KMS-11 (cell line): Measurements from ENCODE around the gene ITPR2.

Experiments used
- H2AFZ ChIP-seq: fragments of 200-600 bp; sonication (generic); 2 replicates; pipeline ENCODE4 v1.6.1; 2016; ENCODE audit warnings: antibody characterized with exemption, mixed run types, low read depth
- H3K27ac ChIP-seq: fragments of 200-600 bp; sonication (generic); 2 replicates; pipeline ENCODE4 v1.6.1; 2016; ENCODE audit warnings: mild to moderate bottlenecking, mixed run types
- H3K27me3 ChIP-seq: fragments of 200-600 bp; sonication (generic); 2 replicates; pipeline ENCODE4 v1.6.1; 2017; ENCODE audit warnings: mild to moderate bottlenecking, low read depth, mixed run types, moderate library complexity; ENCODE audit not compliant: insufficient read depth
- H3K36me3 ChIP-seq: fragments of 200-600 bp; sonication (generic); 2 replicates; pipeline ENCODE4 v1.6.1; 2017; ENCODE audit warnings: mild to moderate bottlenecking, mixed run types; ENCODE audit not compliant: insufficient read depth
- H3K4me1 ChIP-seq: fragments of 200-600 bp; sonication (generic); 2 replicates; pipeline ENCODE4 v1.6.1; 2016; ENCODE audit warnings: mild to moderate bottlenecking, low read depth, mixed run types; ENCODE audit not compliant: poor library complexity, severe bottlenecking
- H3K4me2 ChIP-seq: fragments of 200-600 bp; sonication (generic); 2 replicates; pipeline ENCODE4 v1.7.0; 2016; ENCODE audit warnings: mild to moderate bottlenecking, mixed run types
- H3K4me3 ChIP-seq: fragments of 200-600 bp; sonication (generic); IDR thresholded peaks from 2 replicates; pipeline ENCODE4 v1.6.1; 2017; ENCODE audit warnings: low read depth, low read length, mixed read lengths; ENCODE audit not compliant: insufficient read depth
- H3K79me2 ChIP-seq: fragments of 200-600 bp; sonication (generic); 2 replicates; pipeline ENCODE4 v1.6.1; 2016; ENCODE audit warnings: low read depth, mixed run types; ENCODE audit not compliant: insufficient read depth
- H3K9ac ChIP-seq: fragments of 200-600 bp; sonication (generic); 2 replicates; pipeline ENCODE4 v1.6.1; 2016; ENCODE audit warnings: mild to moderate bottlenecking, mixed run types
- H4K20me1 ChIP-seq: fragments of 200-600 bp; sonication (generic); 2 replicates; pipeline ENCODE4 v1.6.1; 2016; ENCODE audit warnings: mild to moderate bottlenecking, mixed run types; ENCODE audit not compliant: insufficient read depth
- CTCF ChIP-seq: fragments of 200-600 bp; sonication (generic); conservative IDR thresholded peaks from 2 replicates; pipeline ENCODE4 v1.6.1; 2017; ENCODE audit warnings: low read depth, mild to moderate bottlenecking, antibody characterized with exemption, low read length, moderate library complexity, mixed read lengths

ITPR2 gene

GRCh38 chr12:26872625-26873024, 39.6 kb upstream of the ITPR2 start:
- H3K9ac ChIP-seq, result no peak overlapping the region
- no peaks in the 10 kb centered on the region for H3K27me3 ChIP-seq
- H4K20me1 ChIP-seq, result no peaks in the 10 kb centered on the region
- H3K79me2 ChIP-seq, result no peaks in the 10 kb centered on the region
- H3K4me3 ChIP-seq, result no peak overlapping the region
- H3K4me1 ChIP-seq, result peaks cover 47% of the 10 kb centered on the region
- H3K36me3 ChIP-seq, result no peaks in the 10 kb centered on the region
- no peak overlapping the region for H2AFZ ChIP-seq
- H3K27ac ChIP-seq, result no peak overlapping the region
- H3K4me2 ChIP-seq, result no peak overlapping the region
- TF ChIP-seq CTCF, result no peak

GRCh38 chr12:26871985-26872384, 39.0 kb upstream of the ITPR2 start:
- Histone ChIP-seq H3K4me2 (no peak overlapping the region), H3K9ac (no peak overlapping the region), H4K20me1 (no peaks in the 10 kb centered on the region), H3K4me1 (peaks cover 53% of the 10 kb centered on the region), H3K36me3 (no peaks in the 10 kb centered on the region), H3K4me3 (no peak overlapping the region), H3K27ac (no peak overlapping the region), H3K79me2 (no peaks in the 10 kb centered on the region), H2AFZ (no peak overlapping the region), H3K27me3 (no peaks in the 10 kb centered on the region)
- TF ChIP-seq CTCF, result no peak

GRCh38 chr12:26870491-26871419, 37.8 kb upstream of the ITPR2 start:
- H3K27ac ChIP-seq, result peak overlapping the region; percentile 51; the same call in 1 of the 2 replicates
- H3K4me1 ChIP-seq, result peaks cover 66% of the 10 kb centered on the region
- H3K4me2 ChIP-seq, result peak overlapping the region; percentile 93
- H3K4me3 ChIP-seq, result no peak overlapping the region
- TF ChIP-seq CTCF, result no peak
- no peaks in the 10 kb centered on the region for H3K36me3 ChIP-seq
- H4K20me1 ChIP-seq, result no peaks in the 10 kb centered on the region
- peak overlapping the region; percentile 55 for H2AFZ ChIP-seq
- H3K27me3 ChIP-seq, result no peaks in the 10 kb centered on the region
- H3K79me2 ChIP-seq, result no peaks in the 10 kb centered on the region
- peak overlapping the region; percentile 1; the same call in 1 of the 2 replicates for H3K9ac ChIP-seq

GRCh38 chr12:26869908-26870459, 37.0 kb upstream of the ITPR2 start:
- Histone ChIP-seq H3K4me2 (peak overlapping the region; percentile 93), H2AFZ (peak overlapping the region; percentile 55; the same call in 1 of the 2 replicates)

More at GRCh38 chr12:26869908-26870459, 37.0 kb upstream of the ITPR2 start:
- no peak for TF ChIP-seq CTCF
- Histone ChIP-seq H4K20me1 (no peaks in the 10 kb centered on the region), H3K4me3 (no peak overlapping the region), H3K9ac (peak overlapping the region; percentile 1; the same call in 1 of the 2 replicates), H3K4me1 (peaks cover 73% of the 10 kb centered on the region), H3K27ac (peak overlapping the region; percentile 51; the same call in 1 of the 2 replicates), H3K27me3 (no peaks in the 10 kb centered on the region), H3K36me3 (no peaks in the 10 kb centered on the region), H3K79me2 (no peaks in the 10 kb centered on the region)
